PC-9 (cell line): ENCODE data around the gene OR13H1.
"Not testable (repeated sequence)": the region's sequence is repeated elsewhere in the genome, so short reads cannot be mapped to it uniquely, and the experiment has no call there.

Experiments
- EZH2 ChIP-seq: fragments of 200-600 bp; sonication (generic); IDR thresholded peaks from 2 replicates; pipeline ENCODE4 v1.8.0; 2017; ENCODE audit warnings: antibody characterized with exemption, low read depth
- TF ChIP-seq, protein P1 (sequence below): fragments of 200-600 bp; sonication (generic); conservative IDR thresholded peaks from 2 replicates; pipeline ENCODE4 v1.6.1; 2017; ENCODE audit warnings: mixed run types, antibody characterized with exemption, mild to moderate bottlenecking, moderate library complexity

- not testable (repeated sequence) for TF ChIP-seq EZH2
- TF ChIP-seq, protein P1, sequence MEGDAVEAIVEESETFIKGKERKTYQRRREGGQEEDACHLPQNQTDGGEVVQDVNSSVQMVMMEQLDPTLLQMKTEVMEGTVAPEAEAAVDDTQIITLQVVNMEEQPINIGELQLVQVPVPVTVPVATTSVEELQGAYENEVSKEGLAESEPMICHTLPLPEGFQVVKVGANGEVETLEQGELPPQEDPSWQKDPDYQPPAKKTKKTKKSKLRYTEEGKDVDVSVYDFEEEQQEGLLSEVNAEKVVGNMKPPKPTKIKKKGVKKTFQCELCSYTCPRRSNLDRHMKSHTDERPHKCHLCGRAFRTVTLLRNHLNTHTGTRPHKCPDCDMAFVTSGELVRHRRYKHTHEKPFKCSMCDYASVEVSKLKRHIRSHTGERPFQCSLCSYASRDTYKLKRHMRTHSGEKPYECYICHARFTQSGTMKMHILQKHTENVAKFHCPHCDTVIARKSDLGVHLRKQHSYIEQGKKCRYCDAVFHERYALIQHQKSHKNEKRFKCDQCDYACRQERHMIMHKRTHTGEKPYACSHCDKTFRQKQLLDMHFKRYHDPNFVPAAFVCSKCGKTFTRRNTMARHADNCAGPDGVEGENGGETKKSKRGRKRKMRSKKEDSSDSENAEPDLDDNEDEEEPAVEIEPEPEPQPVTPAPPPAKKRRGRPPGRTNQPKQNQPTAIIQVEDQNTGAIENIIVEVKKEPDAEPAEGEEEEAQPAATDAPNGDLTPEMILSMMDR = not testable (repeated sequence)
These were observed 35.0 kb downstream of the OR13H1 start for GRCh38 chrX:131578735-131579367.
